Epithelial cell of proximal tubule (primary cell): ENCODE measurements around the gene PLEKHG4B. TPM values are rescaled to one million over a fixed set of nuclear protein-coding genes. Genes with fewer than 3 reads are reported as not detected.

ENCODE experiments used
- DNase-seq: peaks from one replicate; pipeline ENCODE4 v3.0.0-alpha.2; 2011; ENCODE audit warnings: low read depth
- H3K4me3 ChIP-seq: 2 replicates; pipeline ENCODE4 v1.5.1; 2011; ENCODE audit warnings: low read depth, mild to moderate bottlenecking, low read length
- CTCF ChIP-seq: conservative IDR thresholded peaks from 2 replicates; pipeline ENCODE4 v1.5.1; 2012; ENCODE audit warnings: low read depth, mild to moderate bottlenecking, low read length
- total RNA-seq: library from RNA; depleted of rRNA; stranded (reverse); fragments of >200 nt; gene quantifications from 2 replicates; pipeline ENCODE4 v1.2.3, GENCODE V29; 2015

PLEKHG4B gene
- total RNA-seq, 1 donor from 2014 or later = 3.5 TPM

- no peak for TF ChIP-seq CTCF
- no peak for DNase-seq
- H3K4me3 ChIP-seq = no peak overlapping the region
Measured at GRCh38 chr5:82570-82969, 9.4 kb upstream of the PLEKHG4B start.

DNA sequence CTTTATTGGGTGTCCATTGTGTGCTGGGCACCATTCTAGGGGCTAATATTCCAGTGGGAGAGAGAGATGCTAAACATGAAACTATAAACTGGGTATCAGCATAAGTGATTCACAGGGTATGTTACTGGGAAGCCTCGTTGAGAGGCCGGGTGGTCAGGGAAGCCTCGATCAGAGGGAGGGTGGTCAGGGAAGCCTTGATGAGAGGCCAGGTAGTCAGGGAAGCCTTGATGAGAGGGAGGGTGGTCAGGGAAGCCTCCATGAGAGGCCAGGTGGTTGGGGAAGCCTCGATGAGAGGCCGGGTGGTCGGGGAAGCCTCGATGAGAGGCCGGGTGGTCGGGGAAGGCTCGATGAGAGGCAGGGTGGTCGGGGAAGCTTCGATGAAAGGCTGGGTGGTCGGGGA is 8.9 kb upstream of the PLEKHG4B start:
- no peak overlapping the region for H3K4me3 ChIP-seq
- DNase-seq = no peak
- no peak for TF ChIP-seq CTCF

GRCh38 chr5:85334-85995 is 6.5 kb upstream of the PLEKHG4B start:
- H3K4me3 ChIP-seq = no peak overlapping the region
- no peak for DNase-seq
- no peak for TF ChIP-seq CTCF

DNA sequence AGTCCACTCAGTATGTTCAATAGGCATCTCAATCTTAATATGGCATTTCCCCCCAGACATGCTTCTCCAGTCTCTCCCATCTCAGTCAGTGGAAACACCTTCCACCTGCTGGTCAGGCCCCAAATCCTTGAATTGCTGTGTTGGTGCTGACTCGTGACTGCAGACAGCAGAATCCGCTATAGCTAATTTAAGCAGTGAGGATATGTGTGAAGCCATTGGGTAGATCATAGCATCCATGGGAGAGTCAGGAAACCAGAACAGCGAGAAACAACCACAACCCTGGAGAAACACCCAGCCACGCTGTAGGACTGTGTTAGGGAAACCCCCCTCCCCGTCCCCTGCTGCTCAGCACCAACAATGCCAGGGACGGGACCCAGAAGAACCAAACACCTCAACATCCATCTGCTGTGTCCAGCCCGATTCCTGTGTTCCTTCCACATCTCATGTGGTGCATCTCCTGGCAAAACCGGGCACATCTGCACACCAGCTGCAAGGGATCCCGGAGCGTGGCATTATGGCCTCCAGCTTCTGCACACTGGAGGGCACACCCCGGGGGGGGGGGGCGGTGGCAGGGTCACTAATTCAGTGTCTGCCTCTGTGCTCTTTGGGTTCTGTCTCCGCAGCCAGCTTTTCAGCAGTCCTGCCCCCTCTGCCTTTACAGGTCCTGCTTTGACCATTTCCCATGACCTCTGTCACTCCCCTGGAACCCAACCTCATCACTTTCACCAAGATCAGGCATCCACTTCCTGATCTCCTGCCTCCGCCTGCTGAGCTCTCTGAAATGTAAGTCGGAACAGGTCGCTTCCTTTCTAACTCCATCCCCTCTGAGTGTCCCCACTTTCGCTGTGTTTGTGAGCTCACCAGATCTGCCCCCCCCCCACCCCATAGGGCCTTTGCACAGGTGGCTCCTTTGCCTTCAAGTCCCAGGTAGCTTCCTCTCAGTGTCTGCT is 2.4 kb upstream of the PLEKHG4B start:
- no peak for TF ChIP-seq CTCF
- DNase-seq = no peak
- no peak overlapping the region for H3K4me3 ChIP-seq

DNA sequence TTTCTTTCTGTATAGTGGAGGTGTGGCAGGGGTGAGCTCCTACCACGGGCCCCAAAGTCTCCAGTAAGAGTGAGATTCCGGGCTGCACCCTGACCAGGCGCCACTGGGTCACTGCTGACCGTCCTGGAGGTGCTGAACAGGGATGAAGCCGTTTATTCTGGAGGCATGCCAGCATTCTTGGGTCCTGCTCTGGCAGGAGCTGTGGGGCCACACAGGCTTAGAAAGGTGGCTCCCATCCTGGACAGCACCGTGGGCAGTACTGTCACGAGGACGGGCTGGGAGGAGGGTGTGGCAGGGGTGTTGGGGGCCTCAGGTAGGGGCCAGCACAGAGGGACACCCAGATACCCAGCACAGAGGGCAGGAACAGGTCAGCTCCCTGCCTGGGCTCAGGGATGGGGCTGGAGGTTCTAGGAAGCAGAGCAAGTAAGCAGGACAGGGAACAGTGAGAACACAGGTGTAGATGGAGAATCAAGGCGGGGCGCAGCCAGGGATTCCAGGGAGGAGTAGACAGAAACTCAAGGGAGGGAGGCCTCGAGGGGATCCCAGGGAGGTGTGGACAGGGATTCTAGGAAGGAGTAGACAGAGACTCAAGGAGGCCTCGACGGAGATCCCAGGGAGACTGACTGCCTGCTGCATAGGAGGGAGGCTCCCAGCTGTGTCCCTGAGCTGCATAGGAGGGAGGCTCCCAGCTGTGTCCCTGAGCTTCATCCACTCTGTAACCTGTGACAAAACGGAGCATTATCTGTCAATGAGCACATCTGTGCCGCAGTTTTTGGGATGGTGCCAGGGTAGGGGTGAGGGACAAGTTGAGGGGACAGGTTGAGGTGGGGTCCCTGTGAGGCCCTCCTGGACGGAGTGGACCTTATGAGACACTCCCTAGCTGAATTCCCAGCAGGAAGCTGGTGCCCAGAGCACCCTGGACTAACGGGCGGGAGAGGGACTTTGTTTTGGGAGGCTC is 1.1 kb upstream of the PLEKHG4B start:
- no peak for DNase-seq
- H3K4me3 ChIP-seq = no peak overlapping the region
- no peak for TF ChIP-seq CTCF

GRCh38 chr5:92401-93220 is 643 bp downstream of the PLEKHG4B start:
- H3K4me3 ChIP-seq = no peak overlapping the region
- TF ChIP-seq CTCF = no peak
- no peak for DNase-seq
